ENCODE data around the gene GNAS-AS1.

GNAS-AS1 gene

GRCh38 chr20:58850693-58851174 is at the start of gene GNAS-AS1:
TSS of gene GNAS-AS1 (minus strand) at chr20:58850902.
- DNase-seq (ENCODE audit: low read depth in 2 of 3, low spot score in 1 of 3) = peak; percentile 75 to 83 (median 77)

GRCh38 chr20:58900397-58900796 is 49.7 kb upstream of the GNAS-AS1 start:
- DNase-seq (ENCODE audit: low read depth in 2 of 3, low spot score in 1 of 3) = no peak

DNA sequence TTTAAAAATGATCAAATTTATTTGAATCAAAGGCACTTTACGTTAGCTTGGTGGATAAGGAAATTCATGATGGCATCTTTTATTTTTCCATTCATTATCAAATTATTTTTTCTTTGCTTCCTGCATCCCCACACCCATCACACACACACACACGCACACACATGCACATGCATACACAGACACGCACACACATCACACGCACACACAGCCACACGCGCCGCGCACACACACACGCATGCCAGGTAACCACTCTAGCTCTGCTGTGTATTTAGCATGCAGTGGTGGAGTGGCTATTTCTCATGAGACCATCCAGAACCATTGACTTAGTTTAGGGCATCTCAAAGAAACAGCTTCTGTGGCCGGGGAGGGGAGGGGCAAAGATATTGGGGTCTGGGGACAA is 48.8 kb upstream of the GNAS-AS1 start:
- no peak for DNase-seq (ENCODE audit: low read depth in 2 of 3, low spot score in 1 of 3)

GRCh38 chr20:58898629-58899408 is 48.1 kb upstream of the GNAS-AS1 start:
- no peak for DNase-seq (ENCODE audit: low read depth in 2 of 3, low spot score in 1 of 3)

GRCh38 chr20:58897488-58897887 is 46.8 kb upstream of the GNAS-AS1 start:
- no peak for DNase-seq (ENCODE audit: low read depth in 2 of 3, low spot score in 1 of 3)

DNA sequence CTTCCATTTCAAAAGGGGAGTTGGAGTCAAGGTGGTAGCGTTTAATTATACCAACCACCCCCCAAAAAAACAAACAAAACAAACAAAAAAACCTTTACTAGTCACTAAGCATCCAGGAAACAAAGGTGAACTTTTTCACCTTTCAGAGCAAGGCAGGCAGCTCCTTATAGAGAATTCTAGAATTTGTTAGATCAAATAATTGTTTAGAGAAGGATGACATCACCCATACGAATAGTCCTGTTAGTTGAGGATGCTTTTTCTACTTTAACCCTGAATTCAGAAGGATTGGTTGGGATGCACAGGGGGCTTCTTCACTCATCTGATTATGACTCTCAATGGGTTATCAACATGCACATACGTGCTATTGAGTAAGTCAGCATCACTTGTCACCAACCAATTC is 46.1 kb upstream of the GNAS-AS1 start:
- DNase-seq (ENCODE audit: low read depth in 2 of 3, low spot score in 1 of 3) = no peak

GRCh38 chr20:58895448-58896180 is 44.9 kb upstream of the GNAS-AS1 start:
- no peak for DNase-seq (ENCODE audit: low read depth in 2 of 3, low spot score in 1 of 3)

- no peak for DNase-seq (ENCODE audit: low read depth in 2 of 3, low spot score in 1 of 3)
These were observed 44.1 kb upstream of the GNAS-AS1 start for GRCh38 chr20:58894652-58895447.

DNA sequence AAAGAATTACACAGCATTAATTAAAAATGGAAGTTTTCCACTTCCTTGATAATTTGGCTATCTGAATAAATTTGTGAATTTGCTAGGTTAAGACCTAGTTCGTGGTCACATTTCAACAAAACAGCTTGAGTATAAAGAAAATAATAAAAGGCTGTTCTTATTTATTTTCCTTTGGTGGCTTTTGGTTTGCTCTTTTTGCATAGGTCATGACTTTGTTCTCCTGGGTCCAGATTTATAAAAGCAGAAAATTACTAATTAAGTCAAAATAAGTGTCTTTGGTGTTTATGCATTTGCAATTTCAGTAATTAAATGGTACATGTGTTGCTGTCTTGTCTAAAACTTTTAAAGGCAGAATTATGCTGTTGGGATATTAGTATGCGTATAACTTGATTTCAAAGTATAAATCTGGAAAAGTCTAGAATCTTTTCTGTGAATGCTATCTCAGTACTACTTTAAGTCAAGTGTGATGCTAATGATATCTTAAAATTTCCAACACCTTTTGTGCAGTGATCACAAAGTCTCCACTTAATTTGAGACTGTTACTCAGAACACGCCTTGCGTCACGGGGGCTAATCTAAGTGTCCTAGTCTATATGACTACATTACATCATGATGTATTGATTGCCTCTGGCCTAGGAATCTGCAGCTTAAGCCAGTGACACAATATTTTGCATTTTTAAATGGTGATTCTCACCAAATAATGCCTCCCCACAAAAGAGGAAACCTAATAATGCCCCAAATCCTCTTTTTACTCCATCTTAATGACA is 42.8 kb upstream of the GNAS-AS1 start:
- DNase-seq (ENCODE audit: low read depth in 2 of 3, low spot score in 1 of 3) = peak in 1 of 3 donors; percentile 33

GRCh38 chr20:58892932-58893224 is 42.2 kb upstream of the GNAS-AS1 start:
- no peak for DNase-seq (ENCODE audit: low read depth in 2 of 3, low spot score in 1 of 3)

GRCh38 chr20:58892141-58892931 is 41.6 kb upstream of the GNAS-AS1 start:
- DNase-seq (ENCODE audit: low read depth in 2 of 3, low spot score in 1 of 3) = peak; percentile 59 to 70 (median 63)

DNA sequence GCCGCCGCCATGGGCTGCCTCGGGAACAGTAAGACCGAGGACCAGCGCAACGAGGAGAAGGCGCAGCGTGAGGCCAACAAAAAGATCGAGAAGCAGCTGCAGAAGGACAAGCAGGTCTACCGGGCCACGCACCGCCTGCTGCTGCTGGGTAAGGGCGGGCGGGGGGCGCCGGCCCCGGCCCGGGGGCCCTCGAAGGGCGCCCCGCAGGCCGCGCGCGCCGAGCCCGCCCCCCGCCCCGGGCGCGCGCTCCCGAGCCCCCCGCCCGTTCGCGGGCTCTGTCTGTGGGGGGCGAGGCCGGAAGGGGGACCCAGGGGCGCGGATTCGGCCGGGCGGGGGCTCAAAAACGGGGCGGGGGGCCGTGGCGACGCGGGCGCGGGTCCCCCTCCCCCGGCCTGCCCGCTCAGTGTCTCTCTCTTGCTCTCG is 41.0 kb upstream of the GNAS-AS1 start:
- DNase-seq (ENCODE audit: low read depth in 2 of 3, low spot score in 1 of 3) = peak in 1 of 3 donors; percentile 19

DNA sequence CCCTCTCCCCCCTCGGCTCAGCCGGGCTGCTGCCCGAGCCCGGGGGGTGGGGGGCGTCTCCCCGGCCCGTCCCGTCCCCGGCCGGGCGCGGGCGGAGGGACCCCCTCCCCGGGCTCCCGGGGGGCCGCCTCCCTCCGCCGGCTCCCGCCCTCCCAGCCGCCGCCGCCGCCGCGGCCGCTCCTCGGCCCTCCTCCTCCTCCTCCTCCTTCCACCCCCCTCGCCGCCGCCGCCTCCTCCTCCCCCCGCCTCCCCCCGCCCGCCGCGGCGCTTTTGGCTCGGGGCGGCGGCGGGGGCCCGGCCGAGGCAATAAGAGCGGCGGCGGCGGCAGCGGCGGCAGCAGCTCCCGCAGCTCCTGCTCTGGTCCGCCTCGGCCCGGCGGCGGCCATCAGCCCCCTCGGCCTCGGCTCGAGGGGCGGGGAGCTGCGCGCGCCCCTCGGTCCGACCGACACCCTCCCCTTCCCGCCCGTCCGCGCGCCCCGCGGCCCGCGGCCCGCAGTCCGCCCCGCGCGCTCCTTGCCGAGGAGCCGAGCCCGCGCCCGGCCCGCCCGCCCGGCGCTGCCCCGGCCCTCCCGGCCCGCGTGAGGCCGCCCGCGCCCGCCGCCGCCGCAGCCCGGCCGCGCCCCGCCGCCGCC is 40.5 kb upstream of the GNAS-AS1 start:
- DNase-seq (ENCODE audit: low read depth in 2 of 3, low spot score in 1 of 3) = peak; percentile 49 to 69 (median 50)

DNA sequence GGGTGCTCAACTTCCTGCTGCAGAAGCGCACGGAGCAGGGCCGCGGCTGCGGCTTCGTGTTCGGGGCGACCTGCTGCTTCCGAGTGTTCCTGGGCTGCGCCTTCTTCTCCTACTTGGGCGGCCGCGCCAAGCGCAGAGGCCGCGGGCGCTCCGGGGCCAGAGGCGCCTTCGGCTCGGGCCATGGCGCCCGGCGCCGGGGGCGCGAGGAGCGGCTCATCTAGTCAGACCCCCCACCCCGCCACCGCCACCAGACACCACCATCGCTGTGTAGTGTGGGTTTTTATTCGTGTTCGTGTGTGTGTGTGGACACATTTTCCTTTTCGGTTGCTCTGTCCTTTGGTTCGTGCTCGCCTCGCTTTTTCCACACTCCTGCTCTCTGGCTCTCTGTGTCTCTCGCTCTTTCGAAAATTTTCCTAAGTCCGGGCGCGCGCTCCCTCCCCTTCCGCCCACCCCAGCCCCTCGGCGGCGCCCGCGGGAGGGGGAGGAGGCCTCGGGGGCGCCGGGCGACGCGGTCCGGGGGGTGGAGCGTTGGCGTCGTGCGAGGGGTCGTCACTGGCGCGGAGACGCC is 39.9 kb upstream of the GNAS-AS1 start:
- peak; percentile 37 to 54 (median 48) for DNase-seq (ENCODE audit: low read depth in 2 of 3, low spot score in 1 of 3)

- no peak for DNase-seq (ENCODE audit: low read depth in 2 of 3, low spot score in 1 of 3)
These were observed 39.3 kb upstream of the GNAS-AS1 start for GRCh38 chr20:58889798-58890517.

DNA sequence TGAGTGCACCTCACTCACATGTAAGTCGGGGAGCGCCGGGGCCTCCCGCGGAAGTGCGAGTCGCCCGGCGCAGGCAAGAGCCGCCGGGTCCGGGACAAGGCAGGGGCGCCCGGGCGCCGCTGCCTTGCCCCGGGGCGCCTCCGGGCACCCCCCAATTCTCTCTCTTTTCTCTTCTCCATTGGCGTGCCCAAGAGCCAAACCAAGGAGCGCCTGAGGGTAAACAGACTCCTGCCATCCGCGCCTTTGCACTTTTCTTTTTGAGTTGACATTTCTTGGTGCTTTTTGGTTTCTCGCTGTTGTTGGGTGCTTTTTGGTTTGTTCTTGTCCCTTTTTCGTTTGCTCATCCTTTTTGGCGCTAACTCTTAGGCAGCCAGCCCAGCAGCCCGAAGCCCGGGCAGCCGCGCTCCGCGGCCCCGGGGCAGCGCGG is 38.6 kb upstream of the GNAS-AS1 start:
- no peak for DNase-seq (ENCODE audit: low read depth in 2 of 3, low spot score in 1 of 3)

GRCh38 chr20:58888521-58889333 is 38.0 kb upstream of the GNAS-AS1 start:
- DNase-seq (ENCODE audit: low read depth in 2 of 3, low spot score in 1 of 3) = peak; percentile 56 to 76 (median 68)

GRCh38 chr20:58888103-58888502 is 37.4 kb upstream of the GNAS-AS1 start:
- no peak for DNase-seq (ENCODE audit: low read depth in 2 of 3, low spot score in 1 of 3)
